Measurements from ENCODE around the gene C1orf105.
"Not testable (repeated sequence)": the region's sequence is repeated elsewhere in the genome, so short reads cannot be mapped to it uniquely, and the experiment has no call there.

C1orf105 gene

DNA sequence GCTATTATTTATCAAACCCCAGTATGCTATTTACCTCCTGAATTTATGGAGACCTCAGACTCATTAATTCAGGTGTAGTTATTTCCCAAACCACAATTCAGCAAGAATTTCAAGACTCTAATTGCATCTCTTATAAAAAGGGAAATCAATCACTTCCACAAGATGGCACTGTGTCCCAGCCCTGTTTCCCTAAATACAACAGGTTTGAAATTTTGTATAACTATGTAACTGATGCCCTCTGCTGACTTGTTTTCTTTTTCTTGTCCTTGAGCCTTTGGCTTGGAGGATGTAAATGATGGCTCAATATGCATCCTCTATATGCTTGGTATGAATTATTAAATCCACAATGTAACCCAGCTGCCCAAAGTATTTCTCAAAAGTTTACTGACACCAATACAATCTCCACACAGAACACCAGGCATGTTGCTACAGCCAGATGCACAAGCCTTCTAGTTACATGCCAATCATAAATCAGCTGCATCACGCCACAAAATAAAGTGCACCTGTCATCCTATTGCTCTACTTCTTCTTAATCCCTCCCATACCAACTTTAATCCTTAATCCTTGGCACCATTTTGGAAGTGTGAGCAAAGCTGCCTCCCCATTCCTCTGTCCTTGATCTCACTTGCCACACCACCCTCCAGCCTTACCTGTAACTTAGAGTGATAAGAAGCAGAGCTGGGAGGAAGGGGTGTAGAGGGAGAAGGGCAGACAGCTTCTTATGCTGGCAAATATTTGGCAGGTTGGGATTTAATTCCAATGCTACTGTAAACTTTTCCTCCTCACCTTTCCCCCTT is 9.0 kb downstream of the C1orf105 start:
- peak; percentile 46 for DNase-seq (ENCODE audit: low spot score)

- DNase-seq (ENCODE audit: low spot score) = no peak
Observed at GRCh38 chr1:172430128-172430454, 9.6 kb downstream of the C1orf105 start.

DNA sequence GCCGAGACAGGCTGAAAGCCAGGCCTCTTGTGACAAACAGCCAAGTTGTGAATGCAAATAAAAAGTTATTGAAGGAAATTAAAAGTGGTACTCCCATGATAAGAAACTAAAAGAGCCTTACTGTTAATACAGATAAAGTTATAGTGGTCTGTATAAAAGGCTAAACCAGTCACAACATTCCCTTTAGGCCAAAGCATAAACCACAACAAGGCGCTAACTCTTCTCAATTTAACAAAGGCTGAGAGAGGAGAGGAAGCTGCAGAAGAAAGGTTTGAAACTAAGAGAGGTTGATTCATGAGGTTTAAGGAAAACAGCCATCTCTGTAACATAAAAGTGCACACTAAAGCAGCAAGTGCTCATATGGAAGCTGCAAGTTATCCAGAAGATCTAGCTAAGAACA is 10.7 kb downstream of the C1orf105 start:
- DNase-seq (ENCODE audit: low spot score) = no peak

DNA sequence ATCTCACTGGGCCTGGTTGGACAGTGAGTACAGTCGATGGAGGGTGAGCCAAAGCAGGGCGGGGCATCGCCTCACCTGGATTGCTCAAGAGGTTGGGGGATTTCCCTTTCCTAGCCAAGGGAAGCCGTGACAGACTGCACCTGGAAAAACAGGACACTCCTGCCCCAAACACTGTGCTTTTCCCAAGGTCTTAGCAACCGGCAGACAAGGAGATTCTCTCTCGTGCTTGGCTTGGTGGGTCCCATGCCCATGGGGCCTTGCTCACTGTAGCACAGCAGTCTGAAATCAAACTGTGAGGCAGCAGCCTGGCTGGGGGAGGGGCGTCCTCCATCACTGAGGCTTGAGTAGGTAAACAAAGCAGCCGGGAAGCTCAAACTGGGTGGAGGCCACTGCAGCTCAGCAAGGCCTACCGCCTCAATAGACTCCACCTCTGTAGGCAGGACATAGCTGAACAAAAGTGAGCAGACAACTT is 11.3 kb downstream of the C1orf105 start:
- no peak for DNase-seq (ENCODE audit: low spot score)

GRCh38 chr1:172437183-172437582 is 16.7 kb downstream of the C1orf105 start:
- DNase-seq (ENCODE audit: low spot score) = not testable (repeated sequence)

GRCh38 chr1:172442404-172442803 is 21.9 kb downstream of the C1orf105 start:
- no peak for DNase-seq (ENCODE audit: low spot score)

GRCh38 chr1:172442843-172443565 is 22.5 kb downstream of the C1orf105 start:
- DNase-seq (ENCODE audit: low spot score) = no peak

DNA sequence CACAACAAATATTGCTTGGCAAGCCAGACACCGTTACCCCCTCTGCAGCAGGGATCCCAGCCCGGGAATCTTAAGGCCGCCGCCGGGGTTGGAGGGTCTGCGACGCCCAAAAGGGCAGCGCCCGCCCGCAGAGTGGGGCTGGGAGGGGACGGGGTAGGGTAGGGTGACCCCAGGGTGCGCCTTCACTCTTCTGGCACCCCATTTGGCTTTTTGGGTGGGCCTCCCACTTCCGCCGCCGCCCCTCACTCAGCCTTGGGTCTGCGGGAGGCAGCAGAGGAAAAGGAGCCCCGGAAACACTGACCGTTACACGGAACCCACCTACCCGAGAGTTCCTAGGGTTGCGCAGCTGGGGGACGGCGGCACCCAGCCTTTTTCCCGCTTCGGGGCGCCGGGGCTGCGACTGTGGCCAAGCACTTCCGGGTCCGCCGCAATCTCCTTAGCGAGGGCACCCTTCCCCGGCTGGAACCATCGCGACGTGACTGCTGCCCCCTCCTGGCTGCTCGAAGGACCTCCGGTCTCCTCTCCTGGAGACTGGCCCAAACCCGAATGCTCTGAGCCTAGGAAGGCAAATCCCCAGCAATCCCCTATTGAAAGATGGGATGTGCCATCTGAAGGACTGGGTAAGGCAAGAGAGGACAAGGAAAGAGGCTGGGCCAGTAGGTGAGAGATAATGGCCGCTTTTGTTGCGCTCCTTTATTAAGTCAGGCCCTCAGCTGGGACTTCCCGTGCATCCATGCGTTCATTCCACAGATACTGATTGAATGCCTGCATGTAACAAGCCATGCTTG is 23.4 kb downstream of the C1orf105 start, which contains the start of gene PIGC:
TSS of gene PIGC (minus strand) at position 404 of the 788 bp plus-strand sequence. CDS start 1,447 bp downstream, outside the sequence.
- DNase-seq (ENCODE audit: low spot score) = peak; percentile 92

DNA sequence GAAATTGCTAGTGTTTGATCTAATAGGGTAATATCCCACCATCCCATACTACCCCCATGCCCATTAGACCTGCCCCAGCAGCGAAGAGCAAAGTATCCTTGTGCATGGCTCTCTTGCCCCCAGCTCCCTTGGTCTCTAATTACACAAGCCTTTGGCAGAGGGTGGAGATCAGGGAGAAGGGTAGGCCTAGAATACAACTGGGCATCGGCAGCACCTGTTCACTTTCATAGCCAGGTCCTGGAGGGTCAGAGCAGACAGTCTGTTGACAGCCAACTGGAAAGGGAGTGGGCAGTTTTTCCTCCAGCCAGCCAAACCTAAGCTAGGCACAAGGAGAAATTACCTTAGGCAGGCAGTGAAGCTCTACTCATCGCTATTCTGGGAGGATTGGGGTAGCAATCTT is 26.1 kb downstream of the C1orf105 start:
- no peak for DNase-seq (ENCODE audit: low spot score)

DNA sequence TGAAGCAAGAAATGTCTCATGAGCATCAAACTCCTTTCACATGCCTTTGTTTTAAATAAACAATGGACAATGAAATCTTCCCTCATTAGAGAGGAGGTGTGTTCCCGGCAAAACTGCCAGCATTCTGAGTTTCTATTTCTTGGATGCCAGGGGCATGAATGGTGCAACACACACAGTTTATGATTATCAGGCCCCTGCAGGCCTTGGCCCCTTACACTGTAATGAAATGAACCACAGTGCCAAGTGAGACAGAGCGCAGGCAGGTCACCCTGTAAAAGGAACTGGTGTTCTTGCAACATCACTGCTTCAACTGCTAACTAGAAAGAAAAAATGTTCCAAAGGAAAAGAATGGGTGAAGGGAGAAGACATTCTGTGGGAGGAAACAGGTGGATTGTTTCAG is 27.2 kb downstream of the C1orf105 start:
- DNase-seq (ENCODE audit: low spot score) = no peak

GRCh38 chr1:172448995-172449584 is 28.6 kb downstream of the C1orf105 start:
- no peak for DNase-seq (ENCODE audit: low spot score)

GRCh38 chr1:172449585-172450523 is 29.4 kb downstream of the C1orf105 start:
- DNase-seq (ENCODE audit: low spot score) = peak; percentile 55

DNA sequence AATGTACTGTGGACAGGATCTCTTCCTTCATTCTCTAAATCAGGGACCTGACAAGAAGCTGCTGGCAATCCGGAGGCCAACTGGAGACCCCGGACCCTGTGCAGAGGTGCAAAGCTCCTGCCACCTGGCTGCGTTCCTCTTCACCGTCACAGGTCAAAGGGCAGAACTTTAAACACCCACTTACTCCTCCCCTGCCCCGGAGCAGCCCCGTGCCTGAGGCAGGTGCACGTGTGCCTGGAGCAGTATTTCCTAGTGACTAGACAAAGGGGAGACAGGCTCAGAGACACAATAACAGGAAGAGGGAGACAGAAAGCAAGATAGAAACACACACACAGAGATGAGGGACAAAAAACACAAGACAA is 30.0 kb downstream of the C1orf105 start:
- DNase-seq (ENCODE audit: low spot score) = no peak

DNA sequence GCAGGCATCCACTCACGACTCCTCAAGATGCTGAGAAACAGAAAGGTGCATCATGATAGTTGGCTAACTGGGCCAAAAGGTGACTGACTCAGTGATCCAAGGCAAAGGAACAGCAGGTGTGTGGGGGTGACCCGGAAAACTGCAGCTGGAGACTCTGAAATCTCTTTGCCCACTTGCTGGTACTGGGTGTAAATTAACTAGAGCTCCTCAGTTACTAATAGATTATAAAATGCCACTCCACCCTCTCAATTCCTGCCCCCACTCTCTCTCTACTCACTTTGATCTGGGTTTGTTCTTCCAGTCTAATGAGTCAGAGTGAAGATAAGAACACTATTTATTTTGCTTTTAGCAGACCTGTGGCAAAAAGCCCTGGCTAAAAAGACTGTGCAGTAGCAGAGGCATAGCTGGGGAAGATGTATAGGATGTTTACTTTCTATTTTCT is 30.5 kb downstream of the C1orf105 start:
- no peak for DNase-seq (ENCODE audit: low spot score)

DNA sequence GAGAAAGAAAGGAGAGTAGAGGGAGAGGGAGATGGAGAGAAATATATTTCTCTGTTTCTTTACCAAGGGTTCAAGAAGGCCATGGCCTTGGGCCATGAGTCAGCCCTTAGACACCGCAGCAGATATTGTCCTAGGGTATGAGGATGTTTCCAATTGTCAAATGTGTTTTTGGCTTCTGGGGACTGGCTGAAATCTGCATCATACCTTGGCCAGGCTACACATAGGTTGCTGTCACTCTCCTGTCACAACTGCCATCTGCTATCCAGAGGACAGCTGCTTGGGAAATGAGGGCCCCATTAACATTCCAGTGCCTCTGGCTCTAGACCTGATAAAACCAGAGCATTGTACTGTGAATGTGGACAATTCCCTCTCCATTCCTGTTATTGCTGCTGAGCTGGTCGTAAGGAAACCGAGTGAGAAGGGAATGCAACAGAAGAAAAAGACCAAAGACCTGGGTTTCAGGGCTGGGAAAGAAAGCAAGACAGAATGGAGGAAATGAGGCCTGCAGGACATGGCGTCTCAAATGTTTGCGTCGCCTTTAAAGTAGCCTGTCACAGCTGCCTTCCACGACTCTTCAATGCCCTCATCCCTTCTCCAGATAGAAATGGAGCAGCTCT is 32.2 kb downstream of the C1orf105 start:
- DNase-seq (ENCODE audit: low spot score) = no peak

DNA sequence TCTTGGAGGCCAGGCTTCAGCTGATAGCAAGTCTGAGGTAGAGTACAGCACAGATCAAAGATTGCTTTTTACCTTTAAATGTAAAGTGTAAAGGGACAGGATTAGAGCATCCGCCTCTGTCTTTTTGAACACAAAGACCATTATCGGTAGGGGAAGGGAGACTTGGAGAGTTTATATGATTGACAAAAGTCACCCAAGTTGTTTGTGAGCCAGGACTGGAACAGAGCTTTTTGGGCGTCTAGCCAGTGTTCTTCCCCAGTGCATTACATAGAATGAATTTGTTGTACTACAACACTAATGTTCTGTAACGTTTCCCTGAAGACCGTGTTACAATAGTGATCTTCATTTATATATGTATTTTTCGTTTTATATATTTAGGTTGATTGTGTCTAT is 32.7 kb downstream of the C1orf105 start:
- DNase-seq (ENCODE audit: low spot score) = no peak

GRCh38 chr1:172453607-172454006 is 33.1 kb downstream of the C1orf105 start:
- no peak for DNase-seq (ENCODE audit: low spot score)

GRCh38 chr1:172455451-172455850 is 35.0 kb downstream of the C1orf105 start:
- DNase-seq (ENCODE audit: low spot score) = no peak

- DNase-seq (ENCODE audit: low spot score) = no peak
Observed at GRCh38 chr1:172456344-172456769, 35.9 kb downstream of the C1orf105 start.

DNA sequence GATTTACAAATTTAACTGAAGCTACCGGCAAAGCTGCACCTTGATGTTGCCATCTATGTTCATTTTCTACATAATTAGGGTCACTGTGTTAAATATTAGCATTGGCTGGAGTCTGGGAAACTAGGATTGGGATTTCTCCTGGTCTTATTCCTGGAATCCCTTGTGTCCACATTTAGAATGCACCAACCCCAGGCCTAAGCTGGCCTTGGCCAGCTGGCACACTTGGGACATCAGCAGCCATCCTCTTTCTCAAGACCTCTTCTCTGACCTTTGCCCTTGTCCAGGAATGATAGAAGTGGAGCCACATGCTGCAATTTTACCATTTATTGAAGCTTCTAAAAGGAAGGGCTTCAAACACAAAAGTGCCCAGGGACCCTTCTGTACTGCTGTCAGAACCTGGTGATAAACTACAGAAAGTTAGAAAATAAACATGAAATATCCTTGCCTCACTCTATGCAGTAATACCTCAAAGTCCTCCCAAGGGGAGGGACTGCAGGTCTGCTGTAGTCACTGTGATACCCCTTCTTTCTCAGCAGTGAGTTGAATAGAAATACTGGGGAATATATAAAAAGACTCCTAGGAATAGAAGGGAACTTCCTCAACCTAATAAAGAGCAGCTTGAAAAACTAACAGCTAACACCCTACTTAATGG is 37.1 kb downstream of the C1orf105 start:
- DNase-seq (ENCODE audit: low spot score) = no peak

Measured in germinal center (tissue), 1 donor.